CD4-positive, alpha-beta memory T cell (primary cell): ENCODE data around the gene CCDC83. TPM values are rescaled to one million over a fixed set of nuclear protein-coding genes. Genes with fewer than 3 reads are reported as not detected.

ENCODE experiments used
- CTCF ChIA-PET: fragments of 350-600 bp; sonication (Branson Sonifier 250); formaldehyde crosslinking; loops from one replicate; lab custom pipeline; 2021; ENCODE audit warnings: inconsistent platforms; ENCODE audit not compliant: partially characterized antibody; lab: Charles Lee
- POLR2A ChIA-PET: fragments of 350-600 bp; sonication (Branson Sonifier 250); formaldehyde crosslinking; loops from one replicate; lab custom pipeline; 2021; ENCODE audit not compliant: partially characterized antibody; lab: Charles Lee
- DNase-seq, 5 donors: peaks; one replicate each; pipeline versions ENCODE4 v3.0.0 to v3.0.0-alpha.2; 2020 to 2022; ENCODE audit warnings: mixed read lengths in 1 of 5
- H3K27ac ChIP-seq: one replicate; pipeline ENCODE4 v1.7.0; 2013; ENCODE audit warnings: low read depth, low read length
- H3K27me3 ChIP-seq: 2 replicates; pipeline ENCODE4 v1.7.0; 2013; ENCODE audit warnings: mild to moderate bottlenecking, low read length, moderate library complexity; ENCODE audit not compliant: insufficient read depth
- H3K36me3 ChIP-seq: 2 replicates; pipeline ENCODE4 v1.7.0; 2013; ENCODE audit warnings: mild to moderate bottlenecking, low read length, moderate library complexity; ENCODE audit not compliant: insufficient read depth
- H3K4me1 ChIP-seq: 2 replicates; pipeline ENCODE4 v1.7.0; 2013; ENCODE audit warnings: mild to moderate bottlenecking, low read length, moderate library complexity; ENCODE audit not compliant: insufficient read depth
- H3K4me3 ChIP-seq, 2 donors: one replicate each; pipeline ENCODE4 v1.7.0; 2013; ENCODE audit warnings: low read length in 2 of 2, mild to moderate bottlenecking in 1 of 2
- H3K9me3 ChIP-seq, 2 donors: one replicate each; pipeline ENCODE4 v1.7.0; 2013; ENCODE audit warnings: low read length in 2 of 2, control low read depth in 1 of 2; ENCODE audit not compliant: control insufficient read depth in 1 of 2
- H3K27ac Mint-ChIP-seq, 7 donors: one replicate each; pipeline ENCODE4 v1.8.0; 2020 to 2021; ENCODE audit warnings: mixed read lengths in 7 of 7, mild to moderate bottlenecking in 6 of 7, inconsistent platforms in 3 of 7, moderate library complexity in 3 of 7
- H3K27me3 Mint-ChIP-seq, 2 donors: one replicate each; pipeline ENCODE4 v1.8.0; 2020 to 2021; ENCODE audit warnings: mixed read lengths in 2 of 2
- H3K36me3 Mint-ChIP-seq, 2 donors: one replicate each; pipeline ENCODE4 v1.8.0; 2020 to 2021; ENCODE audit warnings: mixed read lengths in 2 of 2, inconsistent platforms in 1 of 2, mild to moderate bottlenecking in 1 of 2
- H3K4me1 Mint-ChIP-seq, 4 donors: one replicate each; pipeline ENCODE4 v1.8.0; 2020 to 2021; ENCODE audit warnings: mixed read lengths in 4 of 4, mild to moderate bottlenecking in 1 of 4
- H3K4me3 Mint-ChIP-seq, 8 donors: one replicate each; pipeline ENCODE4 v1.8.0; 2020 to 2021; ENCODE audit warnings: mixed read lengths in 8 of 8, mild to moderate bottlenecking in 7 of 8, moderate library complexity in 6 of 8, inconsistent platforms in 3 of 8
- H3K9me3 Mint-ChIP-seq, 8 donors: one replicate each; pipeline ENCODE4 v1.8.0; 2020 to 2021; ENCODE audit warnings: mixed read lengths in 8 of 8, mild to moderate bottlenecking in 5 of 8, inconsistent platforms in 3 of 8, moderate library complexity in 1 of 8
- intact Hi-C: fragments of 100-400 bp; cut with micrococcal nuclease; formaldehyde crosslinking; loops from one replicate; pipeline ENCODE4 v1.15.1; 2023
- polyA plus RNA-seq, 2 donors: library from polyadenylated mRNA; unstranded; fragments of 300-500 nt; fragmentation: Illumina TruSeq; gene quantifications; one replicate each; pipeline ENCODE4 v1.2.3, GENCODE V29; 2021
- total RNA-seq, 2 experiments: library from RNA; stranded (reverse); gene quantifications; one replicate each; pipeline ENCODE4 v1.2.3, GENCODE V29; 2021

CCDC83 gene
- total and polyA plus RNA-seq, 4 experiments from 2014 or later = not detected

DNA sequence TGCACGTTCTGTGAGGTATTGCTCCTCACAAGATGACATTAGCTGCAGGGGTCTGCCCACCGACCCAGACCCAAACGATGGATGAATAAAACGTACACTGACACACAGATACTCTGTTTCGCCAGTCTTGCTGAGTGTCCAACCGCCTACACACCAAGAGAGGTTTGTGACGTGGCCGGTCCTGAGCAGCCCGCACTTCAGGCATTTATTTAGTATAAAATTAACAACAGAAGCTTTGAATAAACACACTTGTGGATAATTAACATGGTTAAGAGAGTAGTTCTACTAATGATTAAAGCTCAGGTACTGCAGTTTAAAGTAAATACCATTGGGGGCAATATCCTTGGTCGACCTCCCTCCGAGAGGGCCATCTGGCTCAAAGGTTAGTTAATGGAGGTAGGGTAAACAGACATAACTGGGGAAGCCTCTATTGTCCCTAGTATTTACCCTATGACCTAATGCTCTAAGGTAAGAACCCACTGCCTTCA is 75.7 kb downstream of the CCDC83 start:
- H3K9me3 Mint-ChIP-seq = peaks cover 0 to 7% (median 0%) of the 10 kb centered on the region in 8 donors
- CTCF ChIA-PET = no interaction called here

DNA sequence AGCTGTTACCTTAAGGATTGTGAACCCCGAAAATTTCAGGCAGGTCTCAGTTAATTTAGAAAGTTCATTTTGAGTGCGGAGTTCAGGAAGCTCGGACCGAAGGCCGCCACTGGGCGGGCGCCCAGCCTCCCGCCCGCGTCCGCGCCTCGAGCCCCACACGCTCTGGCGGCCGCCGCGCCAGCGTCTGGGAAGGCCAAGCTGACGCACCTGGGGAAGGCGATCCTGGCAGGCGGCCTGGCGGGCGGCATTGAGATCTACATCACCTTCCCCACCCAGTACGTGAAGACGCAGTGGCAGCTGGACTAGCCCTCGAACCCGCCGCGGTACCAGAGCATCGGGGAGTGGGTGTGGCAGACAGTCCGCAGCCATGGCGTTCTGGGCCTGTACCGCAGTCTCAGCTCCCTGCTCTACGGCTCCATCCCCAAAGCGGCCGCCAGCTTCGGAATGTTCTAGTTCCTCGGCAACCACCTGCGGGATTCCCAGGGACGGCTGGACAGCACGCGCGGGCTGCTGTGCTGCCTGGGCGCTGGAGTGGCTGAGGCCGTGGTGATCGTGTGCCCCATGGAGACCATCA is 79.5 kb downstream of the CCDC83 start:
- H3K4me3 Mint-ChIP-seq = no peak overlapping the region
- Histone ChIP-seq H3K9me3 (no peaks in the 10 kb centered on the region), H3K4me3 (no peak overlapping the region), H3K27me3 (no peaks in the 10 kb centered on the region), H3K4me1 (no peaks in the 10 kb centered on the region), H3K36me3 (no peaks in the 10 kb centered on the region), H3K27ac (no peak overlapping the region)
- H3K36me3 Mint-ChIP-seq = no peaks in the 10 kb centered on the region
- H3K27me3 Mint-ChIP-seq = peaks cover 0 to 4% of the 10 kb centered on the region in 2 donors
- H3K4me1 Mint-ChIP-seq = no peaks in the 10 kb centered on the region
- intact Hi-C loops = no loop called here
- peaks cover 0 to 3% (median 0%) of the 10 kb centered on the region in 8 donors for H3K9me3 Mint-ChIP-seq
- no peak for DNase-seq
- H3K27ac Mint-ChIP-seq = no peak overlapping the region
- POLR2A ChIA-PET = no interaction called here
- CTCF ChIA-PET = no interaction called here

More for the DNA sequence above, 75.7 kb downstream of the CCDC83 start:
- no peaks in the 10 kb centered on the region for H3K9me3 ChIP-seq
- Mint-ChIP-seq H3K4me3 (no peak overlapping the region), H3K27me3 (peaks cover 4 to 15% of the 10 kb centered on the region in 2 donors), H3K4me1 (no peaks in the 10 kb centered on the region), H3K27ac (no peak overlapping the region), H3K36me3 (no peaks in the 10 kb centered on the region)
- DNase-seq = no peak
- H3K4me1 ChIP-seq = no peaks in the 10 kb centered on the region
- no peaks in the 10 kb centered on the region for H3K36me3 ChIP-seq
- H3K27me3 ChIP-seq = no peaks in the 10 kb centered on the region
- POLR2A ChIA-PET = no interaction called here
- H3K27ac ChIP-seq = no peak overlapping the region
- no peak overlapping the region for H3K4me3 ChIP-seq
- intact Hi-C loops = no loop called here

DNA sequence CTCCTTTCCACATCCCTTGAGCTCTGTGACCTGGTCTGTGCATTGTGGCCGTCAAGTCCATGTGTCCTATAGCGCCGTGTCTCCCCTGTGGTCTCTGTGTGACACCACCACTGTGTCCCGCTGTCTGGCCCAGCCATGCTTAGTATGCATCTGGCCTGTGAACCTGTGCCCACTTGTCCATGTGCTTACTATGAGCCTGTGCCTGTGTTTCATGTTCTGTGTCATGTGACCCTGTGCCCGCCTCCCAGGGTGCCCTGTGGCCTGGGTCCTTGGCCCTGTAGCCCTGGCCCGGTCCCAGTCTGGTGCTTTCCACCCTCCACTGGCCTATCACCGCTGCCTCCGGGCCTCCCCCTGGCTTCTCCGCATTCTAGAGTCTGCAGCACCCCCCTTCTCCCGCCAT is 80.6 kb downstream of the CCDC83 start:
- no peak for DNase-seq
- CTCF ChIA-PET = no interaction called here
- intact Hi-C loops = no loop called here
- Histone ChIP-seq H3K4me3 (no peak overlapping the region), H3K4me1 (no peaks in the 10 kb centered on the region), H3K27me3 (no peaks in the 10 kb centered on the region), H3K9me3 (no peaks in the 10 kb centered on the region), H3K36me3 (no peaks in the 10 kb centered on the region), H3K27ac (no peak overlapping the region)
- POLR2A ChIA-PET = no interaction called here
- Mint-ChIP-seq H3K36me3 (no peaks in the 10 kb centered on the region), H3K4me1 (no peaks in the 10 kb centered on the region), H3K9me3 (no peaks in the 10 kb centered on the region), H3K4me3 (no peak overlapping the region), H3K27ac (no peak overlapping the region), H3K27me3 (no peaks in the 10 kb centered on the region)

DNA sequence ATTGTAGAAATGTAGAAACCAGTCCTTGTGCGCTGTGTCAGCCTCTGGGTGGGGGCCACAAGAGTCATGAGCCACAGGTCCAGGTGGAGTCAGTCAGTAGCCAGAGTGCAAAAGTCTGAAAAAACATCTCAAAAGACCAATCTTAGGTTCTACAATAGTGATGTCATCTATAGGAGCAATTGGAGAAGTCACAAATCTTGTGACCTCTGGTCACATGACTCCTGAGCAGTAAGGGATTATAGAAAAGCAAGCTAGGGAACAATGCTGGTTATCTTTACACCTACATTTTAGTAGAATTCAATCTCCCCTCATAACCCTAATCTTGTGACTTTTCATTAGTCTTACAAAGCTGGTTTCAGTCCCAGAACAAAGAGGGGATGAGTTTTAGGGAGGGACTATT is 82.7 kb downstream of the CCDC83 start:
- intact Hi-C loops = no loop called here

DNA sequence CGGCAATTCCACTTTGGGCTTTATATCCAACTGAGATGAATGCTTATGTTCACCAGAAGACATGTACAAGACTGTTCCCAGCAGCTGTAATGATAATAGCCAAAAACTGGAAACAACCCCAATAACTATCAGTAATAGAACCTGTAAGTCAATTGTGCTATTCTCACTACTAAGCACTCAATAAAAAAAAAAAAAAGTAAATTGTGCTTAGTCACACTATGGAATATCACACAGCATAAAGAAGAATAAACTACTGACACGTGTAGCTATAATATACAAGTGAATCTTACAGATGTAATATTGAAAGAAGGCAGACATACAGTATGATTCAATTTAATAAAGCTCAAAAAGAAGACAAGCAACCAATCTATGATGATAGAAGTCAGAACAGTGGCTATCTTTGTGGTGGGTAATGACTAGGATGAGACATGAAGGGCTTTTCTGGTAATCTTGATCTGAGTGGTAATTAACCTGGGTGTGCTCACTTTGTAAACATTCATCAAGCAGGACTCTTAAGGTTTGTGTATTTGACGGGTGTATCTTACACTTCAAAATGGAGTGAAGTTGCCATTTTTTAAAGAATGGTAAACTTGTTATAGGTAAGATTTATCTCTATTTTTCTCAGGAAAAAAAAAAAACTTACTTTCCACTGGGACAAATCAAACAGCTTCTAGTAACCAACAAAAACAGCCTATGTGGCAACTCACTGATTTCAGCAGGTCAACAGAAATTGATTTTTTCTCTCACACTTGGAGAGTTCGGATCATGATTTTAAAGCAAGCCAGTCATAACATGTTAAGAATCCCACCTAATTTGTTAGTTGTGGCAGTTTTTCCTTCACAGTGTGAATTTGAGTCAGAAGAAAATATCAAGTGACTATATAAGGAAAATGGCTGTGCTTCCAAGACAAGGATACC is 84.2 kb downstream of the CCDC83 start:
- ChIA-PET POLR2A (interaction anchor here (0.6 kb wide), 1 partner anchor 17 kb away, joined by 4 read pairs; no protein-coding TSS in a partner anchor), CTCF (interaction anchor here (1.0 kb wide), 1 partner anchor 352 kb away, joined by 3 read pairs; no protein-coding TSS in a partner anchor)
- H3K4me1 Mint-ChIP-seq = no peaks in the 10 kb centered on the region
- no peak overlapping the region for H3K4me3 ChIP-seq
- H3K27me3 Mint-ChIP-seq = no peaks in the 10 kb centered on the region
- no peaks in the 10 kb centered on the region for H3K36me3 ChIP-seq
- no peak overlapping the region for H3K27ac Mint-ChIP-seq
- no peaks in the 10 kb centered on the region for H3K9me3 ChIP-seq
- H3K27ac ChIP-seq = no peak overlapping the region
- DNase-seq = no peak
- no peaks in the 10 kb centered on the region for H3K27me3 ChIP-seq
- no peak overlapping the region for H3K4me3 Mint-ChIP-seq
- no peaks in the 10 kb centered on the region for H3K36me3 Mint-ChIP-seq
- peaks cover 0 to 6% (median 0%) of the 10 kb centered on the region in 8 donors for H3K9me3 Mint-ChIP-seq
- H3K4me1 ChIP-seq = no peaks in the 10 kb centered on the region
- intact Hi-C loops = loop anchor here (5.0 kb wide), 1 partner anchor 278 kb away; no protein-coding TSS in a partner anchor

More for the DNA sequence above, 82.7 kb downstream of the CCDC83 start:
- H3K36me3 Mint-ChIP-seq = no peaks in the 10 kb centered on the region
- no peak overlapping the region for H3K4me3 Mint-ChIP-seq
- ChIA-PET POLR2A (no interaction called here), CTCF (no interaction called here)
- H3K27ac ChIP-seq = no peak overlapping the region
- DNase-seq = no peak
- H3K4me1 ChIP-seq = no peaks in the 10 kb centered on the region
- no peak overlapping the region for H3K4me3 ChIP-seq
- no peaks in the 10 kb centered on the region for H3K27me3 ChIP-seq
- no peak overlapping the region for H3K27ac Mint-ChIP-seq
- no peaks in the 10 kb centered on the region for H3K36me3 ChIP-seq
- no peaks in the 10 kb centered on the region for H3K9me3 ChIP-seq
- H3K27me3 Mint-ChIP-seq = no peaks in the 10 kb centered on the region
- no peaks in the 10 kb centered on the region for H3K9me3 Mint-ChIP-seq
- no peaks in the 10 kb centered on the region for H3K4me1 Mint-ChIP-seq

DNA sequence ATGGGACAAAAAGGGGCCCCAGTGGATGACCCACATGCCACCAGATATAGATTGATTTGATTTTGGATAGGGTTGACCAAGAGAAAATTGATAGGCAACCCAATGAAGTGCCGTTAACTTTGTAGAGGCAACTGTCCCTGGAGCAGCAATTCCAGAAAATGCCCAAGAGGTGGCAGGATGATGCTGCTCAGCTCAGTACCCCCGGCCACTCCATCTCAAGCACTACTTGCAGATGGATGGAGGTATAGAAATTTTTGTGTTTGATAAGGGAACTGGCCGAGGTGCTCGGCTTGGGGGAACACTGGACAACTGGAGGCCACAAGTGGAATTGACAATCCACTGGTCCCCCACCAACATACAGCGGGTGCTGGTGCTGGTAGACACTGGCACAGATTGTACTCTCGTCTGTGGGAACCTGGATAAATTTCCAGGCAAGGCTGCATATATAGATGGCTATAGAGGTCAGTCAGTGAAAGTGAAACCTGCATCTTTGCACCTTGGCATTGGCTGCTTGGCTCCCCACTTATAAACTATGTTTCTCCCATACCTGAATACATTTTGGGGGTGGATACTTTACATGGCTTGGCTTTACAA is 86.3 kb downstream of the CCDC83 start:
- DNase-seq = no peak
- ChIA-PET POLR2A (no interaction called here), CTCF (interaction anchor here (1.4 kb wide), 1 partner anchor 277 kb away, joined by 3 read pairs; no protein-coding TSS in a partner anchor)
- Mint-ChIP-seq H3K36me3 (no peaks in the 10 kb centered on the region), H3K4me1 (peaks cover 0 to 7% (median 3%) of the 10 kb centered on the region in 4 donors), H3K4me3 (no peak overlapping the region), H3K27me3 (no peaks in the 10 kb centered on the region), H3K27ac (peak overlapping the region in 1 of 7 donors; percentile 75), H3K9me3 (peaks cover 5 to 19% (median 11%) of the 10 kb centered on the region in 8 donors)
- Histone ChIP-seq H3K27ac (no peak overlapping the region), H3K4me3 (no peak overlapping the region), H3K36me3 (no peaks in the 10 kb centered on the region), H3K4me1 (no peaks in the 10 kb centered on the region), H3K9me3 (no peaks in the 10 kb centered on the region), H3K27me3 (no peaks in the 10 kb centered on the region)
- intact Hi-C loops = loop anchor here (5.0 kb wide), 1 partner anchor 276 kb away; no protein-coding TSS in a partner anchor

DNA sequence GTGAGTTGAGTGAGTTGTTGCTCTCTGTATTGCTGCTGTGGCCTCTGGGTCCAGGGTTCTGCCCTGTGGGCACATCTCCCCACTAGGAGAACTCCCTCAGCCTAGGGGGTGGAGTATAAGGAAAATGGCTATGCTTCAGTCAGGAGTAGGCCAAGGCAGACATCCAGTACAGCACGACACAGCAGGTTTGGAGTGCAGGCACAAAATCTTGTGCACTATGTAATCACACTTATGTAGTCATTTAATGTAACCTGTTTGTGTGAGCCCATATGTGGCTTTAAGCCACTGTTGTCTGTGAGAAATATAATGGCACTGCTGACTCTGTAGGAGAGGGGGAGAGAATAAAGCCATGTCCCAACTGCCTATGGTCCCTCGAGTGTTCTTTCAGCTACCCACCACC is 90.1 kb downstream of the CCDC83 start:
- no peaks in the 10 kb centered on the region for H3K9me3 ChIP-seq
- no peaks in the 10 kb centered on the region for H3K36me3 ChIP-seq
- DNase-seq = no peak
- ChIA-PET CTCF (no interaction called here), POLR2A (no interaction called here)
- H3K27ac ChIP-seq = no peak overlapping the region
- H3K4me1 ChIP-seq = no peaks in the 10 kb centered on the region
- H3K27me3 ChIP-seq = no peaks in the 10 kb centered on the region
- no peak overlapping the region for H3K4me3 Mint-ChIP-seq
- peaks cover 2 to 13% (median 8%) of the 10 kb centered on the region in 4 donors for H3K4me1 Mint-ChIP-seq
- H3K27me3 Mint-ChIP-seq = no peaks in the 10 kb centered on the region
- no peak overlapping the region for H3K4me3 ChIP-seq
- no peak overlapping the region for H3K27ac Mint-ChIP-seq
- intact Hi-C loops = no loop called here
- H3K9me3 Mint-ChIP-seq = peaks cover 5 to 20% (median 11%) of the 10 kb centered on the region in 8 donors
- H3K36me3 Mint-ChIP-seq = no peaks in the 10 kb centered on the region
